Esophagus muscularis mucosa (tissue), 4 donors: ENCODE results near the gene KCNV2. TPM values are rescaled to one million over a fixed set of nuclear protein-coding genes. Genes with fewer than 3 reads are reported as not detected.

ENCODE experiments used
- DNase-seq: peaks from one replicate; pipeline ENCODE4 v3.0.0-alpha.2; 2017; ENCODE audit errors: extremely low spot score
- H3K27ac ChIP-seq, 4 donors: fragments of 200-600 bp; sonication (generic); replicated peaks in 1 of 4; 1 replicate in 3 of 4; 2 replicates in 1 of 4; pipeline ENCODE4 v1.5.1; 2016 to 2019; ENCODE audit warnings: mild to moderate bottlenecking in 1 of 4
- H3K27me3 ChIP-seq, 4 donors: fragments of 200-600 bp; sonication (generic); one replicate each; pipeline versions ENCODE4 v1.5.1 to v1.6.0; 2016 to 2019
- H3K36me3 ChIP-seq, 4 donors: fragments of 200-600 bp; sonication (generic); one replicate each; pipeline ENCODE4 v1.5.1; 2016 to 2019
- H3K4me1 ChIP-seq, 4 donors: fragments of 200-600 bp; sonication (generic); one replicate each; pipeline ENCODE4 v1.5.1; 2016 to 2019
- H3K4me3 ChIP-seq, 4 donors: fragments of 200-600 bp; sonication (generic); 1 replicate in 2 of 4; 2 replicates in 2 of 4; pipeline ENCODE4 v1.5.1; 2016 to 2019; ENCODE audit warnings: mild to moderate bottlenecking in 4 of 4, moderate library complexity in 1 of 4
- H3K9me3 ChIP-seq, 4 donors: fragments of 200-600 bp; sonication (generic); 1 replicate in 3 of 4; 2 replicates in 1 of 4; pipeline ENCODE4 v1.5.1; 2016 to 2019
- EP300 ChIP-seq: sonication (generic); formaldehyde crosslinking; IDR thresholded peaks from one replicate; pipeline ENCODE4 v1.6.1; 2017; ENCODE audit warnings: antibody characterized with exemption
- POLR2A ChIP-seq: fragments of 450-650 bp; IDR thresholded peaks from one replicate; pipeline ENCODE4 v1.6.1; 2017; ENCODE audit warnings: antibody characterized with exemption, moderate library complexity, mild to moderate bottlenecking, low read depth
- POLR2AphosphoS5 ChIP-seq, 2 donors: sonication (generic); formaldehyde crosslinking; IDR thresholded peaks; one replicate each; pipeline ENCODE4 v1.6.1; 2017; ENCODE audit warnings: antibody characterized with exemption in 2 of 2
- WGBS: methylation state at CpG from one replicate; pipeline ENCODE4 v1.1.5; 2018; 5-methylcytosine and 5-hydroxymethylcytosine counted together
- intact Hi-C: fragments of 100-400 bp; cut with DNase I; formaldehyde crosslinking; loops from one replicate; pipeline ENCODE4 v1.15.1; 2023
- total RNA-seq, 4 donors: library from RNA; depleted of rRNA; stranded (reverse); fragments of >200 nt; gene quantifications; one replicate each; pipeline versions ENCODE4 v1.1.0 to v1.2.1, GENCODE V29; 2016
- TF ChIP-seq, protein P1 (sequence below), 3 experiments: fragments of 200-600 bp in 2 of 3; fragments of 450-650 bp in 1 of 3; sonication (generic) in 2 of 3; IDR thresholded peaks; one replicate each; pipeline ENCODE4 v1.5.1; 2017 to 2019; ENCODE audit warnings: antibody characterized with exemption in 3 of 3, mild to moderate bottlenecking in 2 of 3, moderate library complexity in 1 of 3

The KCNV2 gene
- total RNA-seq, 4 donors from 2014 or later = not detected

- H3K27me3 ChIP-seq = no peaks in the 10 kb centered on the region
- H3K4me3 ChIP-seq = no peak overlapping the region
- H3K9me3 ChIP-seq = no peaks in the 10 kb centered on the region
- H3K4me1 ChIP-seq = no peaks in the 10 kb centered on the region
- 86% methylated on average over 5 of the region's 5 CpGs for WGBS
- no peak overlapping the region for H3K27ac ChIP-seq
- DNase-seq = no peak
- intact Hi-C loops = no loop called here
- H3K36me3 ChIP-seq = peaks cover 0 to 13% (median 2%) of the 10 kb centered on the region in 4 donors
- TF ChIP-seq POLR2A = no peak
- TF ChIP-seq POLR2AphosphoS5 (IDR thresholded peaks at IDR 0.05) = no peak
- TF ChIP-seq, protein P1, sequence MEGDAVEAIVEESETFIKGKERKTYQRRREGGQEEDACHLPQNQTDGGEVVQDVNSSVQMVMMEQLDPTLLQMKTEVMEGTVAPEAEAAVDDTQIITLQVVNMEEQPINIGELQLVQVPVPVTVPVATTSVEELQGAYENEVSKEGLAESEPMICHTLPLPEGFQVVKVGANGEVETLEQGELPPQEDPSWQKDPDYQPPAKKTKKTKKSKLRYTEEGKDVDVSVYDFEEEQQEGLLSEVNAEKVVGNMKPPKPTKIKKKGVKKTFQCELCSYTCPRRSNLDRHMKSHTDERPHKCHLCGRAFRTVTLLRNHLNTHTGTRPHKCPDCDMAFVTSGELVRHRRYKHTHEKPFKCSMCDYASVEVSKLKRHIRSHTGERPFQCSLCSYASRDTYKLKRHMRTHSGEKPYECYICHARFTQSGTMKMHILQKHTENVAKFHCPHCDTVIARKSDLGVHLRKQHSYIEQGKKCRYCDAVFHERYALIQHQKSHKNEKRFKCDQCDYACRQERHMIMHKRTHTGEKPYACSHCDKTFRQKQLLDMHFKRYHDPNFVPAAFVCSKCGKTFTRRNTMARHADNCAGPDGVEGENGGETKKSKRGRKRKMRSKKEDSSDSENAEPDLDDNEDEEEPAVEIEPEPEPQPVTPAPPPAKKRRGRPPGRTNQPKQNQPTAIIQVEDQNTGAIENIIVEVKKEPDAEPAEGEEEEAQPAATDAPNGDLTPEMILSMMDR (IDR thresholded peaks at IDR 0.05) = no peak
- no peak for TF ChIP-seq EP300
Observed at GRCh38 chr9:2743937-2744529, 26.7 kb downstream of the KCNV2 start.

DNA sequence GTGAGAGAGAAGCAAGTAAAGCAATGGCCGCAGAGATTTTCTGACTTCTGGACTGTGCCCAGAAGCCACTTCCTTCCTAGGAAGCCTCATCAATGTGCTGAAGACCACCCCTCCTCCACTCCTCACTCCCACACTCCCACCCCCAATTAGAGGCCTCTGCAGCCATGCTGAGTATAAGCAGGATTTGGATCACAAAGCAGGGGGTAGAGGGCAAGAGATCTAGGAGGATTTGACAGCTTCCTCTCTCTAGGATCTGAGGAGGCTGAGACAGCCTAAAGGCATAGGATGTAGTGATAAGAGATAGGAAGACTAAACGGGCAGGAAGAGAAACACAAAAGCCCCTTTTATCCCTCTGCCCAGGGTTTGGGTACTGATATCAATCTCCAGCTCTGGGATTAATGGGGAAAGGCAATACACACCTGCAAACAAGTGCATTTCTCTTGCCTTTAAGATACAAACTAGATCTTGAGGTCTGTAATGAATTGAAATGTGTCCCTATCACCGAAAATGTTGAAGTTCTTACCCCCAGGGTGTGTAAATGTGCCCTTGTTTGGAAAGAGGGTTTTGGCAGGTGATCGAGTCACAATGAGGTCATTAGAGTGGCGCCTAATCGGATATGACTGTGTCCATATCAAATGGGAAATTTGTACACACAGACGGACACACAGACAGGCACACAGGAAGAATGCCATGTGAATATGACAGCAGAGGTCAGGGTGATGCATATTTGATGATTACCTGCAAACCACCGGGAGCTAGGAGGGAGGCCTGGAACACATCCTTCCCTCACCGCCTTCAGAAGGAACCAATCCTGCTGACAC lies 28.5 kb downstream of the KCNV2 start:
- Histone ChIP-seq H3K27ac (no peak overlapping the region), H3K4me1 (no peaks in the 10 kb centered on the region), H3K27me3 (no peaks in the 10 kb centered on the region), H3K9me3 (no peaks in the 10 kb centered on the region), H3K36me3 (peaks cover 0 to 13% (median 2%) of the 10 kb centered on the region in 4 donors), H3K4me3 (no peak overlapping the region)
- 89% methylated on average over 9 of the region's 9 CpGs for WGBS
- intact Hi-C loops = no loop called here
- TF ChIP-seq POLR2A (no peak), POLR2AphosphoS5 (IDR thresholded peaks at IDR 0.05) (no peak), EP300 (no peak)
- TF ChIP-seq, protein P1 (IDR thresholded peaks at IDR 0.05) = no peak
- DNase-seq = peak; percentile 62

DNA sequence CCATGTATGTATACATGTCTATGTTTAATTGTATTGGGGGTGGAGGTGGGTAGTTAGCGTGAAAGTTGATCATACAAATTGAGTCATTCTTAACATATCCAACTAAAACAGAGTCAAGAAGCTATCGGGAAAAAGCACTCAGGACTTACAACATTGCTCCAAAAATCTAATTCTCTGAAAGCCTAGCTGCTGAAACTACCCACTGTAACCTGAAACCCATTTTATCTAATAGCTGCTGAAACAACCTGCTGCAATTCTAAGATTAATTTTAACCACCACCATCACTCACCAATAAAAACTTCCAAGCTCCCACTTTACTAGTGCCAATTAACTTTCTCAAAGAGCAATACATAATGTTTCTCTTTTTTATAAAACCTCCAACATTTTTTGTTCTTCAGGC lies 32.2 kb downstream of the KCNV2 start:
- intact Hi-C loops = no loop called here
- WGBS = 100% methylated on average over 2 of the region's 2 CpGs
- H3K36me3 ChIP-seq = peaks cover 0 to 13% (median 2%) of the 10 kb centered on the region in 4 donors

GRCh38 chr9:2755285-2755684 lies 38.0 kb downstream of the KCNV2 start:
- Histone ChIP-seq H3K4me3 (no peak overlapping the region), H3K4me1 (peaks cover 0 to 9% (median 0%) of the 10 kb centered on the region in 4 donors), H3K9me3 (no peaks in the 10 kb centered on the region), H3K27ac (no peak overlapping the region), H3K27me3 (no peaks in the 10 kb centered on the region), H3K36me3 (no peaks in the 10 kb centered on the region)
- 78% methylated on average over 1 of the region's 1 CpG for WGBS
- TF ChIP-seq, protein P1 (IDR thresholded peaks at IDR 0.05) = no peak
- TF ChIP-seq EP300 (no peak), POLR2AphosphoS5 (IDR thresholded peaks at IDR 0.05) (no peak), POLR2A (no peak)
- intact Hi-C loops = no loop called here
- no peak for DNase-seq

More for the DNA sequence above, 32.2 kb downstream of the KCNV2 start:
- Histone ChIP-seq H3K4me1 (no peaks in the 10 kb centered on the region), H3K27ac (no peak overlapping the region), H3K27me3 (no peaks in the 10 kb centered on the region), H3K9me3 (no peaks in the 10 kb centered on the region), H3K4me3 (no peak overlapping the region)
- DNase-seq = no peak
- TF ChIP-seq POLR2A = no peak
- TF ChIP-seq, protein P1 (IDR thresholded peaks at IDR 0.05) = no peak
- no peak for TF ChIP-seq POLR2AphosphoS5 (IDR thresholded peaks at IDR 0.05)
- TF ChIP-seq EP300 = no peak
